GM12872 (cell line): ENCODE measurements around the gene PSMB9.

ENCODE experiments used
- TF ChIP-seq, protein P1 (sequence below): IDR thresholded peaks from 3 replicates; pipeline ENCODE4 v1.5.1; 2011; ENCODE audit warnings: low read depth, mild to moderate bottlenecking, low read length, moderate library complexity; ENCODE audit not compliant: insufficient read depth

Gene PSMB9

DNA sequence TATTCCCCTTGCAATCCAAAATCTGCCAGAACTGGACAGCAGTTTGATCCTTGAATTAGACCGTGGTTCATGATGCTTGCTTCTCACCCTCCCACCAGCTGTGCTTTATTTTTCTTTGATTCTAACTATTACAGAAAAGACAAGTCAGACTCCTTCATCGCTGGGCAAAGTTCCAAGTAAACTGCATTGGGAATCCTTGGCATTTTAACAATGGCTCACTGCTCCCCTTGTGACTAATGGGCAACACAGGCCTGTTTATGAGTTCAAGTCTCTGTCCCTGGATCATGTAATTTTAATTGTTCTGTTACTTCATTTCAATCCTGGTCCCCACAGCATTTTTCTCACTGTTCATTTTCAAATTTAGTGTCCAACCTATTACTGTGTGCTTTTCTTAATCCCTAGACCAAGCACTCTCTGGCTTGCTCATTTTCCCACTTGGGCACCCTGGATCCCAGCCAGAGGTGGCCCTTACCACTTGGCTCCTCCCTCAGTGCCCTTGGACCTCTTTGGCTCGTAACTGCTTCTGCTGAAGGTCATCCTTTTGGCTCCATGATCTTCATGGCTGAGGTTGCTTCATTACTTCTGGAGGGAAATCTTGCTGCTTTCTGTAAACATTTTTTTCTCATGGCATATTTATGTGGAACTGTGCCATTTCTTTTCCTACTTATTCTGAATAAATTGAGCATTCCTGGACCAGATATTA lies 32.8 kb downstream of the PSMB9 start:
- TF ChIP-seq, protein P1, sequence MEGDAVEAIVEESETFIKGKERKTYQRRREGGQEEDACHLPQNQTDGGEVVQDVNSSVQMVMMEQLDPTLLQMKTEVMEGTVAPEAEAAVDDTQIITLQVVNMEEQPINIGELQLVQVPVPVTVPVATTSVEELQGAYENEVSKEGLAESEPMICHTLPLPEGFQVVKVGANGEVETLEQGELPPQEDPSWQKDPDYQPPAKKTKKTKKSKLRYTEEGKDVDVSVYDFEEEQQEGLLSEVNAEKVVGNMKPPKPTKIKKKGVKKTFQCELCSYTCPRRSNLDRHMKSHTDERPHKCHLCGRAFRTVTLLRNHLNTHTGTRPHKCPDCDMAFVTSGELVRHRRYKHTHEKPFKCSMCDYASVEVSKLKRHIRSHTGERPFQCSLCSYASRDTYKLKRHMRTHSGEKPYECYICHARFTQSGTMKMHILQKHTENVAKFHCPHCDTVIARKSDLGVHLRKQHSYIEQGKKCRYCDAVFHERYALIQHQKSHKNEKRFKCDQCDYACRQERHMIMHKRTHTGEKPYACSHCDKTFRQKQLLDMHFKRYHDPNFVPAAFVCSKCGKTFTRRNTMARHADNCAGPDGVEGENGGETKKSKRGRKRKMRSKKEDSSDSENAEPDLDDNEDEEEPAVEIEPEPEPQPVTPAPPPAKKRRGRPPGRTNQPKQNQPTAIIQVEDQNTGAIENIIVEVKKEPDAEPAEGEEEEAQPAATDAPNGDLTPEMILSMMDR, result no peak

DNA sequence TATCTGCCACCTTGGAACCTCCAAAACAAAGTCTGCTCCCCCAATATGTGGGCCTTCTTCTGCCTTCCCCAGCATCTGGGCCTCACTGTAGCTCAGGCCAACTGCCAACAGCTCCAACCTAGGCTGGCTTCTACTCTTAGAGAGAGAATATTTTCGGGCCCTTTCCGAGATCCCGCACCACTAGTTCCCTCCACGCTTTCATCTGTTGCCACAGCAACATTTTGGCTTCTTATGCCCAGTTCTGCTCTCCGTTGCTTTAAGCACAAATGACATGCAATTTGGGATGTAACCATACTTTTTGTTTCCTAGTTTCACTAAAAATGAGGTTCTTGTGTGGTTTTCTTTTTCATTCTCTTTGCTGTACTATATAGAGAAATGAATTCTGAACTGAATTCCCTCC lies 33.6 kb downstream of the PSMB9 start:
- TF ChIP-seq, protein P1, result no peak

DNA sequence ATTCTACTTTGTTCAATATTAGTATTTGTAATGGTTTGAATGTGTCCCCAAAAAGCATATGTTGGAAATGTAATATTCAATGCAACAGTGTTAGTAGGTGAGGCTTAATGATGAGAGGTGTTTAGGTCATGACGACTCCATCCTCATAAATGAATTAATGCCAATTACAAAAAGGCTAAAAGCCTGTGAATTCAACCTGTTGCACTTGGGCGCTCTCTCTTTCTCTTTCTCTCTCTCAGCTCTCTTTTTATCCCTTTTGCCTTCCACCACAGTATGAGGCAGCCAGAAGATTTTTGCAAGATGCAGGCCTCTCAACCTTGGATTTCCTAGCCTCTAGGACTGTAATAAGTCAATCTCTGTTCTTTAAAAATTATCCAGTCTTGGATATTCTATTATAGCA lies 34.6 kb downstream of the PSMB9 start:
- TF ChIP-seq, protein P1, result no peak

DNA sequence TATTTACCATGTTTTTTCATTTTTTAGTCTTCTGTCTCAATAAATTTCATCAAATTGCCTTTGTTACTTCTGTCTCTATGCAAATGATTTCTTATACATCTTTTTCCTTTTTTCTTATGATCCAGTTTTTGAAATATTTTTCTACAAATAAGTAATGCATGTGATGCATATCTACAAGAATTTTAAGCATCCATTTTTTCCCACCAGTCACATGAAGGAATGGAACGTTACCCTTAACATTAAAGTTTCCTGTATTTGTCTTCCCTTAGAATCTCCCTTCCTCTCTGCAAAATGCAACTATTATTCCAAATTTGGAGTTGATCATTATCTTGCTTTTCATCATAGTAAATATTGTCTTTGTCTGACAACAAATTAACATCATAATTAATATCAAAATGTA lies 35.5 kb downstream of the PSMB9 start:
- TF ChIP-seq, protein P1, result no peak

DNA sequence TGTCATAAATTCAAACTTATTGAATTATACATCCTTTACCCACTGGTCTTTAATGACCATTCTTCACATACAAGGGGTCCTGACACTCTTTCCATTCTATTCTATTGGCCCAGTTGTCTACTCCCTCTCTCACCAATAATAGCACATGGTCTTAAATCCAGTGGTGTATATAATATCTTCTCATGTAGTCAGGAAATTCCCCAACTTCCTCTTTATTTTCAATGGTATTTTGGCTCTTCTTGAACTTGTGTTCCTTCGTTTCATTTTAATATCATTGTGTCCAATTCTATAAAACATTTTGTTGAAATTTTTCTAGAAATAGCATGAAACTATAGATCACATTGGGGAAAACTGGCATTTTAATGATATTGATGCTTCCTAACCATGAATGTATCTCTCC lies 36.8 kb downstream of the PSMB9 start:
- TF ChIP-seq, protein P1, result no peak

DNA sequence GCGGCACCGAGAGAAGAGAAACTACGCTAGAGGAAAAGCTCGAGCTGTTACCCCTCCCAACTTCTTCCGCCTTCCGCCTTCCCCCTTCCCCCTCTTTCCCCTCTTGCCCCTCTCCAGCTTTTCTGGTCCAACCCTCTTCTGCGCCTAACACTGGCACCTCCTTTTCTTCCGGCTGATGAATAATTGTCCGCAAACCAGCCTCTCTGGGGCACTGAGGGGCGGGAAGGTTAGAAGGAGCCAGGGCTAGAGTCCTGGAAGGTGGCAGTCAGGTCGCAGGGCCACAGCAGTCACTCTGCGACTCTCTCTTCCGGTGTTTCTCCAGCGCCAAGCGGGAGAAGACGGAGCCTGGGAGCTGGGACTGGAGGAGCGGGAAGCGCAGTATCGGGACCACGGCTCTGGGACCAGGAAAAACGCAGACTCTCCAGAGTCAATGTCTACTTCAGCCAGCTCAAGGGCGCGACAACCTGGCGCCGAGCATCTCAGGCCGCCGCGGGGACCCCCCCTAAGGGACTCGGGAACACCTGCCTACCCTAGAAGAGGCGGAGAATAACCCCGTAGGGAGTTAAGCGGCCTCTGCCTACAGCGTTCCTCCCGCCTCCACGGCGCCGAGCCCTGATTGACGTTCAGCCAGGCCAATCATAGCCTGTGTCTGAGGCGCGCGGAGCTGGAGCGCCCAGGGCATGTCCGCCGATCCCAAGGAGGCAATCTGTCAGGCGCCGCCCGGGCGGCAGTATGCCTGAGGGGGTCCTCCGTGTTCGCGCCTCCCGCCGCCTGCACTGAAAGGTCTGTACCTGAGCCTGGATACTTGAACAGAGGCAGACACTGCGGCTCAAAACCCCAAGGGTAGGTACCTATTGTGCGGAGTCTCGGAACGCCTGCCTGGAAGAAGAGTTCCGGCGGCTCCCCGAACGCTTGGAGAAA lies 40.4 kb downstream of the PSMB9 start:
- TF ChIP-seq, protein P1, result no peak

DNA sequence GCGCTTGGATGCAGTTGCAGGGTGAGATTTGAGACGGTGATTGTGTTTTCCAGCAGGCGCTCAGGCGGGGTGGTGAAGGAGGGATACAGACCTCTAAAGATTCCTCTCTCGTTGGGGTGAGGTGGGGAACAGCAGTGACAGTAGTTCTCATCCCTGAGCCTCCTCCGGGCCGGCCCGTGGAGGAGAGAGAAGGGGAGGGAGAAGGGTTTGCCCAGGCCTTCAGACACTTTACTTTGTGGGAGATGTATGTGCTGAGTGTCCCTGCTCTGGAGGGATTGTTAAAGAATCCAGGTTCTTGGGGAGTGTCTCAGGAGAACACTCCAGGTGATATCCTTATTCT lies 41.0 kb downstream of the PSMB9 start:
- TF ChIP-seq, protein P1, result no peak
